HEK293 (cell line): Measurements from ENCODE around the gene CKAP2L.

Source experiments
- CTCF ChIA-PET: fragments of 350-600 bp; formaldehyde crosslinking; extraction: SDS; loops from one replicate; lab custom pipeline; 2021; ENCODE audit warnings: antibody characterized with exemption; lab: Yijun Ruan, JAX
- POLR2A ChIA-PET: fragments of 300-600 bp; formaldehyde crosslinking; extraction: SDS; loops from one replicate; lab custom pipeline; 2020; ENCODE audit warnings: antibody characterized with exemption, inconsistent platforms; lab: Yijun Ruan, JAX
- H3K27ac ChIP-seq: fragments of 200-500 bp; sonication (Bioruptor generic); 2 replicates; pipeline ENCODE4 v1.5.1; 2014; ENCODE audit warnings: low read depth, low read length, control low read depth, inconsistent platforms; ENCODE audit errors: extremely low read depth
- H3K36me3 ChIP-seq, 2 experiments: fragments of 200-500 bp in 1 of 2; sonication (Bioruptor generic) in 1 of 2; 1 replicate in 1 of 2; 2 replicates in 1 of 2; pipeline ENCODE4 v1.5.1; 2014 to 2017; ENCODE audit warnings: inconsistent platforms in 2 of 2, low read length in 2 of 2; ENCODE audit not compliant: control insufficient read depth in 2 of 2, insufficient read depth in 1 of 2
- H3K4me1 ChIP-seq: fragments of 200-500 bp; sonication (Bioruptor generic); 2 replicates; pipeline ENCODE4 v1.5.1; 2014; ENCODE audit warnings: mild to moderate bottlenecking, low read length, inconsistent platforms; ENCODE audit not compliant: control insufficient read depth, insufficient read depth
- H3K4me3 ChIP-seq: 2 replicates; pipeline ENCODE4 v1.5.1; 2011; ENCODE audit warnings: low read depth, mild to moderate bottlenecking, control low read depth, low read length, moderate library complexity
- H3K9me3 ChIP-seq: fragments of 200-500 bp; sonication (Bioruptor generic); 2 replicates; pipeline ENCODE4 v1.5.1; 2014; ENCODE audit warnings: low read depth, low read length, inconsistent platforms; ENCODE audit not compliant: control insufficient read depth, insufficient read depth
- CTCF ChIP-seq: fragments of 450-650 bp; formaldehyde crosslinking; IDR thresholded peaks from 2 replicates; pipeline ENCODE4 v1.5.1; 2016; ENCODE audit warnings: missing biosample characterization, missing genetic modification characterization
- GLIS2 ChIP-seq: fragments of 450-650 bp; formaldehyde crosslinking; IDR thresholded peaks from 2 replicates; pipeline ENCODE4 v1.5.1; 2016; ENCODE audit warnings: missing biosample characterization, missing genetic modification characterization
- HOXA7 ChIP-seq: sonication (generic); formaldehyde crosslinking; IDR thresholded peaks from 2 replicates; pipeline ENCODE4 v1.8.1; 2022; ENCODE audit warnings: missing genetic modification reagents, borderline replicate concordance
- IKZF3 ChIP-seq: fragments of 450-650 bp; IDR thresholded peaks from 2 replicates; pipeline ENCODE4 v1.5.0; 2018; ENCODE audit warnings: missing biosample characterization, mild to moderate bottlenecking, missing genetic modification characterization, moderate library complexity
- REPIN1 ChIP-seq: fragments of 450-650 bp; formaldehyde crosslinking; IDR thresholded peaks from 2 replicates; pipeline ENCODE4 v1.5.1; 2017; ENCODE audit warnings: missing biosample characterization, missing genetic modification characterization, low read depth
- SP2 ChIP-seq: fragments of 450-650 bp; formaldehyde crosslinking; IDR thresholded peaks from 2 replicates; pipeline ENCODE4 v1.5.1; 2016; ENCODE audit warnings: missing biosample characterization, missing genetic modification characterization
- YY1 ChIP-seq: fragments of 450-650 bp; formaldehyde crosslinking; IDR thresholded peaks from 2 replicates; pipeline ENCODE4 v1.5.1; 2018; ENCODE audit warnings: missing biosample characterization, missing genetic modification characterization
- ZFP41 ChIP-seq: fragments of 450-650 bp; formaldehyde crosslinking; IDR thresholded peaks from 2 replicates; pipeline ENCODE4 v1.5.1; 2016; ENCODE audit warnings: missing biosample characterization, missing genetic modification characterization, borderline replicate concordance
- ZNF133 ChIP-seq: fragments of 450-650 bp; formaldehyde crosslinking; IDR thresholded peaks from 2 replicates; pipeline ENCODE4 v1.5.1; 2016; ENCODE audit warnings: missing biosample characterization, missing genetic modification characterization
- ZNF157 ChIP-seq: fragments of 450-650 bp; formaldehyde crosslinking; IDR thresholded peaks from 2 replicates; pipeline ENCODE4 v1.5.1; 2016; ENCODE audit warnings: missing biosample characterization, missing genetic modification characterization
- ZNF16 ChIP-seq: fragments of 450-650 bp; formaldehyde crosslinking; IDR thresholded peaks from 2 replicates; pipeline ENCODE4 v1.5.1; 2016; ENCODE audit warnings: low read depth, missing biosample characterization, missing genetic modification characterization
- ZNF211 ChIP-seq: fragments of 450-650 bp; formaldehyde crosslinking; IDR thresholded peaks from 2 replicates; pipeline ENCODE4 v1.5.1; 2016; ENCODE audit warnings: low read depth, missing biosample characterization, missing genetic modification characterization
- ZNF24 ChIP-seq: fragments of 450-650 bp; formaldehyde crosslinking; IDR thresholded peaks from 2 replicates; pipeline ENCODE4 v1.5.1; 2016; ENCODE audit warnings: missing biosample characterization, missing genetic modification characterization
- ZNF280D ChIP-seq: fragments of 450-650 bp; formaldehyde crosslinking; IDR thresholded peaks from 2 replicates; pipeline ENCODE4 v1.5.1; 2016; ENCODE audit warnings: missing biosample characterization, missing genetic modification characterization
- ZNF433 ChIP-seq: fragments of 450-650 bp; formaldehyde crosslinking; IDR thresholded peaks from 2 replicates; pipeline ENCODE4 v1.5.1; 2016; ENCODE audit warnings: missing biosample characterization, missing genetic modification characterization, low read depth
- ZNF558 ChIP-seq: fragments of 450-650 bp; formaldehyde crosslinking; IDR thresholded peaks from 2 replicates; pipeline ENCODE4 v1.5.1; 2016; ENCODE audit warnings: missing biosample characterization, missing genetic modification characterization
- ZNF571 ChIP-seq: fragments of 450-650 bp; formaldehyde crosslinking; IDR thresholded peaks from 2 replicates; pipeline ENCODE4 v1.5.0; 2017; ENCODE audit warnings: missing biosample characterization, missing genetic modification characterization
- ZNF624 ChIP-seq: fragments of 450-650 bp; formaldehyde crosslinking; IDR thresholded peaks from 2 replicates; pipeline ENCODE4 v1.5.1; 2017; ENCODE audit warnings: missing biosample characterization, missing genetic modification characterization
- ZNF654 ChIP-seq: fragments of 450-650 bp; formaldehyde crosslinking; IDR thresholded peaks from 2 replicates; pipeline ENCODE4 v1.5.1; 2016; ENCODE audit warnings: low read depth, missing biosample characterization, missing genetic modification characterization
- ZNF658 ChIP-seq: fragments of 450-650 bp; formaldehyde crosslinking; IDR thresholded peaks from 2 replicates; pipeline ENCODE4; 2016; ENCODE audit warnings: missing biosample characterization, missing genetic modification characterization
- ZNF76 ChIP-seq: fragments of 450-650 bp; formaldehyde crosslinking; IDR thresholded peaks from 2 replicates; pipeline ENCODE4; 2016; ENCODE audit warnings: low read depth, missing biosample characterization, missing genetic modification characterization, borderline replicate concordance
- ZNF777 ChIP-seq: fragments of 450-650 bp; formaldehyde crosslinking; IDR thresholded peaks from 2 replicates; pipeline ENCODE4 v1.5.1; 2017; ENCODE audit warnings: missing biosample characterization, missing genetic modification characterization, borderline replicate concordance
- ZXDB ChIP-seq: fragments of 450-650 bp; formaldehyde crosslinking; IDR thresholded peaks from 2 replicates; pipeline ENCODE4 v1.5.1; 2016; ENCODE audit warnings: missing biosample characterization, missing genetic modification characterization
- TF ChIP-seq, protein P1 (sequence below): fragments of 450-650 bp; formaldehyde crosslinking; IDR thresholded peaks from 2 replicates; pipeline ENCODE4 v1.5.1; 2016; ENCODE audit warnings: missing biosample characterization, missing genetic modification characterization

Gene CKAP2L

DNA sequence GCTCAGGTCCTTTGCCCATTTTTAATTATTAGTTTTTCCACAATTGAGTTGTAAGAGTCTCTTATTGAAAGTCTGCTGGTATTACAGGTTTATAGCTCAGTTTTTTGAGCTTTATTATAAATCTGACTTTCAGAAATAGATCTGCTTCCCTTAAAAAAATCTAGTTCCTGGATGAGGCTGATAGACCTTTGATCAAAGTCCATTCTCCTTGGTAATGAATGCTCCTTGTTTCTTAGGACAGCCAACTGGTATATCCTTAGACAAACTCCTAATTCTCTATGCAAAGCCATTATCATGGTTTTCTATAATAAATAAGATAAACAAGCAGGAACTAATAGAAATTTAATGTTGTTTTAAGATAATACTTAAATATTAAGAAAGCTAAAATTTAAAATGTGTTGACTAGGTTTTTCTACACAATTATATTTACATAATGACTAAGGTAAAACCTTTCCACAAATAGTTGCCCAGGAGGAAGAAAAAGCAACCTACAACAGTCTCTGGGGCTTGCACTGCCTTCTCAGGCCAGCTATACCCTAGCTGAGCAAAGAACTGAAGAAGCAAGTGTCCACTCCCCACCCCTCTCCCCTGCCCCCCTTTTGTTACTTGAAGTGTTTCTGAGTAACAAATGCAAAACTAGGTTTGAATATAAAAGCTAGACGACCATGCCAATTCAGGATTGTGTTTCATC, 26.7 kb downstream of the CKAP2L start (continued):
- TF ChIP-seq CTCF (no peak), ZNF624 (tag by site-specific recombination) (no peak), HOXA7 (CRISPR knock-in tag) (no peak), ZNF654 (tag by site-specific recombination) (no peak)

GRCh38 chr2:112733871-112734270, 30.5 kb downstream of the CKAP2L start:
- CTCF ChIA-PET = interaction anchor here (0.6 to 0.9 kb wide), 3 partner anchors 17 to 228 kb away, joined by 3 to 6 read pairs (median 3); no protein-coding TSS in a partner anchor
- H3K4me1 ChIP-seq = no peaks in the 10 kb centered on the region
- H3K9me3 ChIP-seq = no peaks in the 10 kb centered on the region
- no peak for TF ChIP-seq ZNF16 (tag by site-specific recombination)
- no peak for TF ChIP-seq ZNF133 (tag by site-specific recombination)
- TF ChIP-seq ZNF24 (tag by site-specific recombination) = no peak
- no peak for TF ChIP-seq ZNF571 (tag by site-specific recombination)
- TF ChIP-seq ZXDB (tag by site-specific recombination) = no peak
- TF ChIP-seq ZFP41 (tag by site-specific recombination) = no peak
- no peak for TF ChIP-seq REPIN1 (tag by site-specific recombination)
- TF ChIP-seq YY1 (tag by site-specific recombination) = no peak
- no peak for TF ChIP-seq GLIS2 (tag by site-specific recombination)
- no peak for TF ChIP-seq ZNF777 (tag by site-specific recombination)
- TF ChIP-seq ZNF157 (tag by site-specific recombination) = no peak
- TF ChIP-seq ZNF280D (tag by site-specific recombination) = no peak
- TF ChIP-seq ZNF658 (tag by site-specific recombination) = no peak
- TF ChIP-seq ZNF433 = no peak
- no peak for TF ChIP-seq IKZF3 (tag by site-specific recombination)
- TF ChIP-seq SP2 = no peak
- TF ChIP-seq ZNF558 (tag by site-specific recombination) = no peak
- POLR2A ChIA-PET = no interaction called here
- no peak overlapping the region for H3K27ac ChIP-seq
- no peak overlapping the region for H3K4me3 ChIP-seq
- peaks cover 13 to 16% of the 10 kb centered on the region in 2 experiments for H3K36me3 ChIP-seq

- ChIA-PET CTCF (interaction anchor here (1.2 kb wide), 1 partner anchor 208 kb away, joined by 6 read pairs; no protein-coding TSS in a partner anchor), POLR2A (no interaction called here)
- peaks cover 9 to 12% of the 10 kb centered on the region in 2 experiments for H3K36me3 ChIP-seq
- no peak for TF ChIP-seq ZNF777 (tag by site-specific recombination)
- TF ChIP-seq ZNF76 (tag by site-specific recombination) = no peak
- TF ChIP-seq, protein P1, sequence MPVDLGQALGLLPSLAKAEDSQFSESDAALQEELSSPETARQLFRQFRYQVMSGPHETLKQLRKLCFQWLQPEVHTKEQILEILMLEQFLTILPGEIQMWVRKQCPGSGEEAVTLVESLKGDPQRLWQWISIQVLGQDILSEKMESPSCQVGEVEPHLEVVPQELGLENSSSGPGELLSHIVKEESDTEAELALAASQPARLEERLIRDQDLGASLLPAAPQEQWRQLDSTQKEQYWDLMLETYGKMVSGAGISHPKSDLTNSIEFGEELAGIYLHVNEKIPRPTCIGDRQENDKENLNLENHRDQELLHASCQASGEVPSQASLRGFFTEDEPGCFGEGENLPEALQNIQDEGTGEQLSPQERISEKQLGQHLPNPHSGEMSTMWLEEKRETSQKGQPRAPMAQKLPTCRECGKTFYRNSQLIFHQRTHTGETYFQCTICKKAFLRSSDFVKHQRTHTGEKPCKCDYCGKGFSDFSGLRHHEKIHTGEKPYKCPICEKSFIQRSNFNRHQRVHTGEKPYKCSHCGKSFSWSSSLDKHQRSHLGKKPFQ (tag by site-specific recombination) = no peak
- TF ChIP-seq ZNF571 (tag by site-specific recombination) = no peak
- no peak for TF ChIP-seq ZNF211 (tag by site-specific recombination)
- H3K27ac ChIP-seq = no peak overlapping the region
- no peak overlapping the region for H3K4me3 ChIP-seq
- H3K9me3 ChIP-seq = no peaks in the 10 kb centered on the region
- H3K4me1 ChIP-seq = no peaks in the 10 kb centered on the region
These were observed 31.0 kb downstream of the CKAP2L start for GRCh38 chr2:112733456-112733855.
